SK-N-SH (cell line): Measurements from ENCODE around the gene GALE. TPM values are rescaled to one million over a fixed set of nuclear protein-coding genes. Genes with fewer than 3 reads are reported as not detected.

Experiments used
- CTCF ChIA-PET: fragments of 300-600, 350-600 bp; formaldehyde crosslinking; extraction: SDS; loops from one replicate; lab custom pipeline; 2021; lab: Yijun Ruan, JAX
- POLR2A ChIA-PET: fragments of 350-600 bp; sonication (Branson Sonifier 250); formaldehyde crosslinking; extraction: SDS; loops from one replicate; lab custom pipeline; 2020; ENCODE audit warnings: antibody characterized with exemption, inconsistent platforms; lab: Yijun Ruan, JAX
- DNase-seq: peaks from one replicate; pipeline ENCODE4 v3.0.0; 2012
- H2AFZ ChIP-seq: fragments of 200-600 bp; sonication (generic); 2 replicates; pipeline ENCODE4 v1.8.1; 2016; ENCODE audit warnings: antibody characterized with exemption, mild to moderate bottlenecking, low read depth
- H3F3A ChIP-seq: fragments of 200-600 bp; sonication (generic); replicated peaks from 2 replicates; pipeline ENCODE3; 2016; ENCODE audit warnings: antibody characterized with exemption, mild to moderate bottlenecking; ENCODE audit not compliant: insufficient read depth
- H3K27ac ChIP-seq, 2 experiments: fragments of 200-500 bp in 1 of 2; fragments of 200-600 bp in 1 of 2; sonication (Bioruptor generic) in 1 of 2; sonication (generic), shearing (Covaris generic) in 1 of 2; 2 replicates each; pipeline versions ENCODE4 v1.5.1 to v1.6.1; 2014 to 2016; ENCODE audit warnings: low read depth in 2 of 2, inconsistent platforms in 1 of 2, low read length in 1 of 2, mild to moderate bottlenecking in 1 of 2, mixed read lengths in 1 of 2
- H3K27me3 ChIP-seq: fragments of 200-600 bp; sonication (generic), shearing (Covaris generic); 2 replicates; pipeline ENCODE4 v1.6.1; 2016; ENCODE audit warnings: mixed run types; ENCODE audit not compliant: insufficient read depth
- H3K36me3 ChIP-seq, 2 experiments: fragments of 200-500 bp in 1 of 2; fragments of 200-600 bp in 1 of 2; sonication (Bioruptor generic) in 1 of 2; sonication (generic) in 1 of 2; replicated peaks in 1 of 2; 2 replicates each; pipeline versions ENCODE3 to v1.5.1; 2014 to 2016; ENCODE audit warnings: low read length in 1 of 2, mild to moderate bottlenecking in 1 of 2; ENCODE audit not compliant: insufficient read depth in 2 of 2, control insufficient read depth in 1 of 2
- H3K4me1 ChIP-seq, 2 experiments: fragments of 200-500 bp in 1 of 2; fragments of 200-600 bp in 1 of 2; sonication (Bioruptor generic) in 1 of 2; sonication (generic), shearing (Covaris generic) in 1 of 2; 2 replicates each; pipeline versions ENCODE4 v1.5.1 to v1.6.1; 2014 to 2016; ENCODE audit warnings: low read depth in 1 of 2, low read length in 1 of 2, mixed run types in 1 of 2; ENCODE audit not compliant: insufficient read depth in 2 of 2, control insufficient read depth in 1 of 2
- H3K4me2 ChIP-seq: fragments of 200-600 bp; sonication (generic), shearing (Covaris generic); 2 replicates; pipeline ENCODE4 v1.6.1; 2017; ENCODE audit warnings: mixed run types
- H3K4me3 ChIP-seq, 2 experiments: fragments of 200-500 bp in 1 of 2; fragments of 200-600 bp in 1 of 2; sonication (Bioruptor generic) in 1 of 2; sonication (generic), shearing (Covaris generic) in 1 of 2; 2 replicates each; pipeline versions ENCODE4 v1.5.1 to v1.8.1; 2014 to 2016; ENCODE audit warnings: low read depth in 2 of 2, inconsistent platforms in 1 of 2, low read length in 1 of 2, mild to moderate bottlenecking in 1 of 2, mixed read lengths in 1 of 2, moderate library complexity in 1 of 2
- H3K79me2 ChIP-seq: fragments of 200-600 bp; sonication (generic); 2 replicates; pipeline ENCODE4 v1.8.1; 2017; ENCODE audit warnings: mild to moderate bottlenecking; ENCODE audit not compliant: insufficient read depth
- H3K9ac ChIP-seq: fragments of 200-600 bp; sonication (generic); 2 replicates; pipeline ENCODE4 v1.6.1; 2017; ENCODE audit warnings: mixed run types
- H3K9me2 ChIP-seq: fragments of 200-600 bp; sonication (generic); 2 replicates; pipeline ENCODE4 v1.6.1; 2017; ENCODE audit warnings: mixed run types
- H3K9me3 ChIP-seq: fragments of 200-600 bp; sonication (generic); 2 replicates; pipeline ENCODE4 v1.6.1; 2017; ENCODE audit warnings: mixed run types, mild to moderate bottlenecking, moderate library complexity
- H4K20me1 ChIP-seq: fragments of 200-600 bp; sonication (generic); 2 replicates; pipeline ENCODE4 v1.6.1; 2017; ENCODE audit warnings: mild to moderate bottlenecking, mixed run types; ENCODE audit not compliant: insufficient read depth
- CHD2 ChIP-seq: fragments of 150-350 bp; IDR thresholded peaks from 2 replicates; pipeline ENCODE4 v1.6.1; 2018; ENCODE audit warnings: low read length; ENCODE audit not compliant: partially characterized antibody
- ELF1 ChIP-seq: IDR thresholded peaks from 2 replicates; pipeline ENCODE4 v1.4.0; 2012
- EP300 ChIP-seq, 2 experiments: IDR thresholded peaks; 2 replicates each; pipeline versions ENCODE4 v1.4.0 to v1.6.1; 2012; ENCODE audit warnings: borderline replicate concordance in 1 of 2, low read depth in 1 of 2, low read length in 1 of 2
- FOSL2 ChIP-seq: IDR thresholded peaks from 2 replicates; pipeline ENCODE4 v1.4.0; 2012; ENCODE audit warnings: low read depth, mild to moderate bottlenecking, moderate library complexity, borderline replicate concordance
- FOXM1 ChIP-seq: IDR thresholded peaks from 2 replicates; pipeline ENCODE4 v1.4.0; 2012; ENCODE audit warnings: low read depth, mild to moderate bottlenecking
- MXI1 ChIP-seq: IDR thresholded peaks from 2 replicates; pipeline ENCODE4 v1.6.1; 2012; ENCODE audit warnings: mild to moderate bottlenecking, low read depth, low read length, improper control_type of control experiment
- PBX3 ChIP-seq: IDR thresholded peaks from 2 replicates; pipeline ENCODE4; 2012
- POLR2AphosphoS5 ChIP-seq: IDR thresholded peaks from 2 replicates; pipeline ENCODE4 v1.6.1; 2012; ENCODE audit warnings: low read depth, low read length
- REST ChIP-seq: IDR thresholded peaks from 2 replicates; pipeline ENCODE4 v1.6.1; 2012; ENCODE audit warnings: mild to moderate bottlenecking, low read depth, low read length, moderate library complexity
- RXRA ChIP-seq: IDR thresholded peaks from 2 replicates; pipeline ENCODE4 v1.4.0; 2012; ENCODE audit warnings: low read depth, mild to moderate bottlenecking, borderline replicate concordance
- SIN3A ChIP-seq: IDR thresholded peaks from 2 replicates; pipeline ENCODE4 v1.6.1; 2012; ENCODE audit warnings: low read depth, mild to moderate bottlenecking, low read length, moderate library complexity, borderline replicate concordance
- TAF1 ChIP-seq: IDR thresholded peaks from 2 replicates; pipeline ENCODE4 v1.6.1; 2012; ENCODE audit warnings: low read depth, mild to moderate bottlenecking, low read length, moderate library complexity, borderline replicate concordance
- TCF12 ChIP-seq: IDR thresholded peaks from 2 replicates; pipeline ENCODE4 v1.4.0; 2012
- USF1 ChIP-seq: IDR thresholded peaks from 2 replicates; pipeline ENCODE4 v1.4.0; 2012; ENCODE audit warnings: low read depth, borderline replicate concordance
- YY1 ChIP-seq: IDR thresholded peaks from 2 replicates; pipeline ENCODE4 v1.4.0; 2012; ENCODE audit warnings: low read depth, mild to moderate bottlenecking
- ZBTB33 ChIP-seq: IDR thresholded peaks from 2 replicates; pipeline ENCODE4 v1.4.0; 2012; ENCODE audit warnings: low read depth, borderline replicate concordance
- WGBS: methylation state at CpG from one replicate; pipeline ENCODE4 v1.1.6; 2017; ENCODE audit warnings: low lambda C conversion rate; 5-methylcytosine and 5-hydroxymethylcytosine counted together
- polyA plus RNA-seq, 3 experiments: library from polyadenylated mRNA; depleted of rRNA; stranded (reverse); fragments of >200 nt; gene quantifications; 2 replicates each; pipeline ENCODE4 v1.2.3, GENCODE V29; 2012

Gene GALE
- polyA plus RNA-seq, 1 of the 3 experiments (the other 2 are of a cell fraction): 71.7 TPM

- TF ChIP-seq ZBTB33: no peak
- no peak for TF ChIP-seq FOXM1
Observed at GRCh38 chr1:23825762-23826522, 25.4 kb upstream of the GALE start (continued).

GRCh38 chr1:23825076-23825761, 24.7 kb upstream of the GALE start, which contains the start of gene HMGCL:
Gene HMGCL, minus strand, starts transcription at chr1:23825429. Its CDS starts 14 bp downstream, at chr1:23825415.
- H3F3A ChIP-seq: no peaks in the 10 kb centered on the region
- peak within 1 kb of the TSS; percentile 92 for H2AFZ ChIP-seq
- H3K9me3 ChIP-seq: no peaks in the 10 kb centered on the region
- H3K4me3 ChIP-seq: peak within 1 kb of the TSS; percentile 84 to 95
- peak within 1 kb of the TSS; percentile 82 to 85 for H3K27ac ChIP-seq
- H3K9me2 ChIP-seq: no peaks in the 10 kb centered on the region
- WGBS: under 1% methylated on average over 35 of the region's 42 CpGs
- DNase-seq: peak; percentile 96
- no peaks in the 10 kb centered on the region for H3K36me3 ChIP-seq
- POLR2A ChIA-PET: interaction anchor here (0.6 to 1.6 kb wide), 12 partner anchors 9 to 91 kb away, joined by 3 to 7 read pairs (median 4); partner anchors contain the start of genes ELOA, GALE and PITHD1
- no peaks in the 10 kb centered on the region for H4K20me1 ChIP-seq
- CTCF ChIA-PET: interaction anchor here (1.1 to 3.1 kb wide), 7 partner anchors 9 to 92 kb away, joined by 3 to 17 read pairs (median 4); partner anchors contain the start of gene FUCA1
- H3K4me1 ChIP-seq: peaks cover 2 to 8% of the 10 kb centered on the region in 2 experiments; a peak in 2 of 4 replicates
- H3K4me2 ChIP-seq: peak within 1 kb of the TSS; percentile 90
- no peaks in the 10 kb centered on the region for H3K27me3 ChIP-seq
- peak within 1 kb of the TSS; percentile 97 for H3K9ac ChIP-seq
- H3K79me2 ChIP-seq: peaks cover 17% of the 10 kb centered on the region; the same call in 1 of the 2 replicates
- peak; percentile 80 for TF ChIP-seq ELF1
- TF ChIP-seq SIN3A: peak; percentile 87; the same call in 1 of the 2 replicates
- TF ChIP-seq FOSL2: no peak
- peak; percentile 98 for TF ChIP-seq TAF1
- peak; percentile 62; the same call in 1 of the 2 replicates for TF ChIP-seq MXI1
- TF ChIP-seq CHD2: peak; percentile 78
- 0 out of 4 replicates have a peak, but pooled peaks of 1 of the 2 experiments have one; percentile 6 for TF ChIP-seq EP300 (IDR thresholded peaks at IDR 0.05; ENCODE audit: borderline replicate concordance in 1 of 2, low read depth in 1 of 2, low read length in 1 of 2)
- TF ChIP-seq PBX3: peak; percentile 76
- TF ChIP-seq TCF12: peak; percentile 55
- TF ChIP-seq POLR2AphosphoS5: peak; percentile 97
- TF ChIP-seq RXRA: no peak
- TF ChIP-seq ZBTB33: peak; percentile 51; the same call in 1 of the 2 replicates
- peak; percentile 74 for TF ChIP-seq REST
- peak; percentile 96 for TF ChIP-seq YY1
- peak; percentile 94 for TF ChIP-seq USF1
